NK-92 (cell line): ENCODE data around the gene NR2F1.

ENCODE experiments used
- DNase-seq: peaks from one replicate; lab custom pipeline; 2025; ENCODE audit not compliant: unreplicated experiment; lab: John Stamatoyannopoulos, UW

Gene NR2F1

DNA sequence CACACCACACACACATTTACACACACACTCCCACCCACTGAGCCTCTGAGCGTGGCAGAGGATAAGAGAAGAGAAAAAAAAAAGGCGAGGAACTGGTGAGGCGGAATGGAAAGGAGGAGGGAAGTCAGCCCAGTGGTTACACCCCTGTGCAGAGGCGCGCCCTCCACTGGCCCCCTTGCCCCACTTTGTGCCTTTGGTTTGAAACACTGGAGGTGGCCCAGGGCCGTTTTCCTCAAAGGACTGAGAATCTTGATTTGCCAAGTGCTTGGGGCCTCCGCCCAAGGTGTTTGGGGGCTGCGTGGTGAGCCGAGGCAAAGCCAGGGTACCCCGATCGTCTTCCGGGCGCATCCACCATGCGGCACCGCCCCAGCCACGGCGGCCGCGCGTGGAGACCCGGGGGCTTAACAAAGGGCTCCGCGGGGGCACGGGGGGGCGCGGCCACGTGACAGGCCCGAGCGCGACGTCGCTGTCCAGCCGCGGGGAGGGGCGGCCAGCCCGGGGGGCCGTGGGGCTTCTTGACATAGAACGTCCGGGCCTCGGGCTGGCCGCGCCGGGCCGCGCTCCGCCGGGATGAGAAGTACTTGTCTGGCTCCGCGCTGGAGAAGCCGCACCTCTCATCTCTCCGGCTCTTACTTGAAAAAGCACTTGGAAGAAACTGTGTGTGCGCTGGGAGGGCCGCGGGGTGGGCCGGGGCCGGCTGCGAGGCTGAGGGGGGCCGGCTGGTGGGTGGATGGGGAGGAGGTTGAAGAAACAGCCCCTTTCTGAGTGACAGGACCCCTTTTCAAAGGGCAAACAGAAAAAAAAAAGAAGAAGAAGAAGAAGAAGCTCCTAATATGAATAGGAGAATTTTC lies 21.0 kb downstream of the NR2F1 start:
- no peak for DNase-seq

DNA sequence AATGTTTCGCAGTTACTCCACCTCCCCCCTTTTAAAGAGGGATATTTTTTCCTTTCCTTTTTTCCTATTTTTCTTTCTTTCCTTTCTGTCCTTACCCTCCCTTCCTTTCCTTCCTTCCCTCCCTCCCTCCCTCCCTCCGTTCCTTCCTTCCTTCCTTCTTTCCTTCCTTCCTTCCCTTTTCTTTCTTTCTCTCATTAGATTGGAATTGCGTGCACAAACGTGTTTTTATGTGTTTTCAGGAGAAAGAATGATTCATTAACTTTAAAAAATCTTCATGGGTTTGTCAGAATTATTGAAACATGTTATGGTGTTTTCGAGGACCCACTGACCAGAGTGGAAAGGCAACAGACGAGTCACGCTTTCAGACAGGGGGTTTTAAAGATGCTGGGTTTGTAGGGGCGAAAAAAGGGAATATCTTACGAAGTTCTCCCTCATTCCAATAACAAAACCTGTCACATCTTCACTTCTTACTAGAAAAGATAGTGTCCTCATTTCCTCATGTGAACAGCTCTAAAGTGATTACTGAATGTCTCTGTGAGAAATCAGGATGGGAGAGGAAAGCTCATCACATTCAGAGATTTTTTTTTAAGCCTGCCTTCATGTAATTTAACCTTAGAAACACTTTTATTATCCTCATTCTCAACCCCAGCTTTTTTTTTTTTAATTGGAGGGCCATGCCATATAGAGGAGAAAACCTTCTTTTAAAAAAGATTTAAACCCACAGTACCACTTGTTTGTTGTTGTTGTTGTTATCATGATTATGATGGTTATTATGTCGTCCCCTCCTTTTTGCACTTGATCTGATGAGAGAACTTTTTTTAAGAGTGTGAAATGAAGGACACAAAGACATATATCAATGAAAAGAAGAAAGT lies 21.9 kb downstream of the NR2F1 start:
- DNase-seq = no peak

DNA sequence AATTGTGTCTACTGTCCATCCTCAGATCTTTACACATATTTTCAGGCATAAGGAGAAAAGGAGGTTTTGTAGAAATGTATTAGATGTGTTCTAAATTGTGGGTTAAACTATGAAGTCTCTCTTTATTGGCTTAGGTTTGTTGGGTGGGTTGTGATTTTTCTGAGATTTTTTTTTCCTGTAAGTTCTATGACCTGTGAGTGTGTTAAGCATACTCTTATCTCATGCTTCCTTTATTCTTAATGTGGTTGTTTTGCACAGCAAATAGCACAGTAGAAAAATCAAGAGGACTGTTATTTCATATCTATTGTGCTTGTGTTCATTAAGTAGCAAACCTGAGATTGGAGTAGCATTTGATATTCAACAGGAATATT lies 23.3 kb downstream of the NR2F1 start:
- DNase-seq = no peak

DNA sequence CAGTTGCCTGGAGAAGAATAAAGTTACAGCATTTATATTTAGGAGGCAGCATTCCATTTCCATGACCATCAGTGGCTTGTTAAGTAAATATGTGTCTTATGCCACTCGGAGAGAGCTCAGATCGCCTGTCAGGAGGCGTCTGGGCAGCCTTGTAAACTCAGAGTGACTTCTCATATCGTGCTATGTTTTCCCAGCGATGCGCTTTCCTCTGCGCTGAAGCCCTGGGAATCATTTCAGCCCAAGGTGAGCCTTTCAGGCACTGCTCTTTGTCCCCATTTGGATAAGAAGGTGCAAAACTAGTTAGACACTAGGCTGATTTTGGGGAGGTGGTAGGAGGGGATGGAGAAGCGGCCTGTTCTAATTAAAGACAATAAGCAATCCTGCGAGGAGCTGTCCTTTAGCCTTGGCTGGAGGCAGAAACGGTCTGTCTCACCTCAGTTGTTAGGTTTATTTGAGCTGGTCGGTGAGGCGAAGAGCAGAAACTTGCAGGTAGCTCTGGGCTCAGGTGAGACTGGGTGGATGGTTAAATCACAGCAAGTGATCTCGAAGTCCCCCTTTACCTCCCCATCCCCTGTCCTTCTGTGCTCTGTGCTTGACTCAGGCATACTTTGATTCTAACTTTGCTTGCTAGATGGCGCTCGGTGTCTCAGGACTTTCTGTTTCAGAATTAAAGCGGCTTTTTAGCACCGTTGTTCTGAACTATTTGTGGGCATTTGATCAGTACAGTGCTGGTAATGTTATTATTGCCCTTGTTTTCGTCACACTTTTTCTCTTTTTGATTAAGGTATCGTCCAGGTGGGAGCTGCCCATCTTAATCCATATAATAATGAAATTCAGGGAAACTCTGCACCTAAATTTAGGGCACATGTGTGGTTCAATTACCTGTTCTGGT lies 24.6 kb downstream of the NR2F1 start:
- DNase-seq = no peak

DNA sequence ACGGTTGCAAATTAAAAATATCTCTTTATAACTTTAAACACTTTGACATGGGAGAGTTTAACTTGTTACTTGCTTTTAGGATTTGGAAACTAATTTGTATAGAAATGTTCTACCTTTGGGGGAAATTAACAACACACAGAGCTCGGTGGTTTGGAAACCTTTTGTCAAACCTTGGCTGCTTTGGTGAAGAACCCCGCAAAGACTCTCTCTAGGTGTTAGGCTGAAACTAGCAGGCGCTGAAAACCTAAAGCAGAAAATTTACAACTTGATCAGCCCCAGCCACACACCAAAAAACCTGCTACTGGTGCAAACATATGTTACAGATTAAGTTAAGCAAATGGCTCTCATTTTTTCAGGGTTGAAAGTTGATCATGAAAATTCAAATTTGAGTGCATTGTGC lies 25.8 kb downstream of the NR2F1 start:
- DNase-seq = no peak

DNA sequence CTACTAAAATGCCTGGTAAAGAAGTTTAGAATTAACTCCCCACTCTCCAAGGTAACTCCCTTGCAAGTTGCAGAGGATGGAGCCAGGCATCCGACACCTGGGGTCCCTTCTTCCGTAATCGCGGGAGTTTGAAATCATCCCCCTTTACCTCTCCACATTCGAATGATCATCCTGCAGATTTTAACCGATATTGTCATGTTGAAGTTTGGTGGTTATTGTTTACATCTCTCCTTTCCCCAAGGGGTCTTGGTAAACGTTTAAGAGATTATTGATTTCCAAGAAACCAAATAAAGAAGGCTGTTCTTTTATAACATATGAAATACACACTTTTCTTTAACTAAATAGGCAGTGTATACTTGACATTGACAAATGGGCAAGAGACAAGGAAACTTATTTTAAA lies 26.7 kb downstream of the NR2F1 start:
- no peak for DNase-seq

DNA sequence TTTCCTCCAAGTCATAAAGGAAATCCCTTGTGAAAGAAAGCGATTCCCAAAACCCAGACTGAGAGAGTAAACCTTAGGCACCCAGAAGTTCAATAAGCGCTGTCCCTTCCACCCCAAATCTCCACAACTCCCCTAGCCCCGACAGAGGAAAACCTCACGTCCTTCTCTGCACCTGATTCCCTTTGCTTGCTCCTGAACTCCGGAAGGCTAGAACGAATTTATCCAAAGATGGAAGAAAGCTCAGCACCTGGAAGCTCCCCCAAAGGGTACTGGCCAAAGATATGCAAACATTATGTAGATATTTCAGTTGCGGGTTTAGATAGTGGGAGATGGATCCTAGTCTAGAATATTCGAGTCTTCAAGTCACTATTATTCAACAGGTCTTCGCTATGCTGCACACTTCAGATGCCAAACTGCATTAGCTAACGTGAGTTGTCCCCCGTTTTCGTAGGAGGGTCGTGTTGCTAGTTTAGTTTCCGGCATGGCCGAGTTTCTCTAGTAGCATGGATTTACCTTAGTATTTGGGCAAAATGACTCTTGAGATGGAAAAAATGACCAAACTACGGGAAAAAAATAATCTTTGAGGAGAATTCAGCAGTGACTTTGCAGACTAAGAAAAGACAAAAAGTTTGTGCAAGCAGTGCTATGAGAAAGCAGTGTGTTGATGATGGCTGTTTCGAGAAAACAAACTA lies 27.7 kb downstream of the NR2F1 start:
- DNase-seq = no peak

DNA sequence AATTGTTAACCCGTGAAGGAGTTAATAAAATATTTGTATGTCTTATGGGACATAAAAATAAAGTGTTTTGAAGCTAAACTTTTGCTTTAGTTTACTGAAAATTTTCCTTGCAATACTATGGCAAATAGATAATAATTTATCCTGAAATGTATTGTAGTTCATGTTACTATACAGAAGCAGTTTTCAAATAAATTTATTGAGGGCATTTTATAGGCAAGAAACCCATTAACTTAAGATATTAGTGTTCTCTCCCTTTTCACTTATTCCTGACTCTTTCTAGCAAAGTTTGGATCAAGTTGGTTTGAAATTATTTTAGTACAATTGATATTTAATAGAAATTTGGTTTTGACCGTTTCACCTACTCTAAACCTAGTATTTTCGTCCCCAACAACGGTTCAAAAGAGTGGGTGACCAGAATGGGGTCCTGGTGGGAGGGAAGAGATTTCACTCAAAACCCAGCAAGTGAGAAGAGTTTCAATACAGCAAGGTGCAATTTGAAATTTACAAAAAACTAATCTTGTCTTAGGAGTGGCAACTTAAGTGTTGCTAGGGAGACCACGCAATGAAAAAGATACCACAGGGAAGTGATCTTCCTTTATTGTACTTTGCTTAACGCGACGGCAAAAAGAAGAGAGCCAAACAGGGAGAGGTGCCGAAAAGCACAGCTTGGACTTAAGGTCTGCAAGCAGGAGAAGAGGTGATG lies 28.4 kb downstream of the NR2F1 start:
- no peak for DNase-seq

DNA sequence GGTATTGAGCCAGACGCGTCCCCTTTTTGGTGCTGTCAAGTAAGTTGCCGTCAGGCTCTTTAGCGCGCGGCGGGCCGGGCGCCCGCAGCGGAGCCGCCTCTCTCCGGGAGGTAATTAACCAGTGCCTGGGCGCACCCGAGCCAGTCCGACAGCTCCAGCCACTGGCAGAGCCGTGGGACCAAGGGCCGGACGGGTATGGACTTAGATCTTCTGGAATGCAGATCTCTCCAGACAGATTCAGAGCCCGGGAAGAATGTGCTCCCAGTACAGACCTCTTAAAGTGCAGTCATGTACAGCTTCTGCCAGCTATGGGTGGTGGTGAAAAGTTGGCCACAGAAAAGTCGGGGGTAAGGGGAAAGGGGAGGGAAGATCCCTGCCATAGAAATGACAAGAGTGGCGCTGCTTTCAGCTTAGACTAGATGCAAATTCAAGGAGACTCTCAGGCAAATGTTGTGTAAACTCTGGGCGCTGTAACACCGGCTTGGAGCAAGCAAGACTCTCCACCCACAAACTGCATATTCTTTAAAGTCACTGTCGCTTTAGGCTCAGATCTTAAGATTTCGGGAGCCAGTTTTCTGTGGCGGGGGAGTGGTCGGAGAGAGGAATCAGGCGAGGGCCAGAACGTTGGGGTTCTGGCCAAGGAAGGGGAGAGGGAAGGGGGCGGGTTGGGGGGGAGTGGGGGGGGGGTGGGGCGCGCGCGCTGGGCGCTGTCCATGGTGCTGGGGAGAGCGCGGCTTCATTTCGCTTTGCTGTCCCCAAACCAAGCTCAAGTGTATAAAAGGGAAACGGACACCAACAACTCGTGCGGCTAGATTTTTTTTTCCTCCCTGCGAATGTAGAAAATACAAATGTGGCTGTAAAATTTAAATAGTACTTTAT lies 29.2 kb downstream of the NR2F1 start:
- no peak for DNase-seq

DNA sequence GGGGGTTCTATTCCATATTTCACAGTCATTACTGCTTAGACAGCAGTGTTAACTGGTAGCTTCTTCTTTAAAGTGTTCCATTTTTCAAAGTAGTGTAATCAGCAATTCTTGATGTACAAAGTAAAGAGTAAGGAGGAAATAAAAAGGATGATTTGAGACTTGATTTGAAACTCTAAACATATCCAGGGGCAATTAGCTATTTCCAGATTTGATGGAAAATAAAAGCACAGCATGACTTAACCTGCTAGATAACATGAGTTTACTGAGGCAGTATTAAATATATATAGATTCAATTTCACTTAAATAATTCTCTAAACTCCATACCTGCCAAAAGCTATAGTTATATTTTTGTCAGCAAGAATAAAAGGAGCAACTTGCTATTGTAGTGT lies 29.8 kb downstream of the NR2F1 start:
- no peak for DNase-seq

DNA sequence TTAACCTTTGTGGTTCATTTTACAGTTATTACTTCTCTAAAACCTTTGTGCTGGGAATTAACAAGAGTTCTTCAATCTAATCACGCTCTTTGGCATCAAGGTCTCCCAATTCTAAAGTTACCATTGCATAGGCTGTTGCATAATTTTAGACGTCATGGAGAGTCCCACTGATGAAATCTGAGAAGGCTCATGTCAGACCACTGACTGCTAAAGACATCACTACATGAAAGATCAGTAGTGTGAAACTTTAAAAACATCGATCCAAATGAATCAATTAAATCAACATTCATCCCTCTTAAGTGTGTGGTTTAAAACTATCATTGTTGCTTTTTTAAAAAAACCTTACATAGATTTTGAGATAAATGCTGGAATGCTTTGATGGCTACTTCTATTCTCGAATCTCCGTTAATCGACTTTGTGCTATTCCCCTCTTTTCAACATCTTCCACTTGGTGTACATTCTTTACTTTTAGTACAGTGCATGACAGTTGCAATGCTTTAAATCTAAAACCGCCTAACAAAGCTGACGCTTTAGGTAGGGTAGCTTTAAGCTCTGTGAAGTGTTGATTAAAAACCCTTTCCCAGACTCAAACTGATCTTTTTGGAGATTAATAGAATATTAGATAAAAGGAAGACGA lies 33.6 kb downstream of the NR2F1 start:
- no peak for DNase-seq

DNA sequence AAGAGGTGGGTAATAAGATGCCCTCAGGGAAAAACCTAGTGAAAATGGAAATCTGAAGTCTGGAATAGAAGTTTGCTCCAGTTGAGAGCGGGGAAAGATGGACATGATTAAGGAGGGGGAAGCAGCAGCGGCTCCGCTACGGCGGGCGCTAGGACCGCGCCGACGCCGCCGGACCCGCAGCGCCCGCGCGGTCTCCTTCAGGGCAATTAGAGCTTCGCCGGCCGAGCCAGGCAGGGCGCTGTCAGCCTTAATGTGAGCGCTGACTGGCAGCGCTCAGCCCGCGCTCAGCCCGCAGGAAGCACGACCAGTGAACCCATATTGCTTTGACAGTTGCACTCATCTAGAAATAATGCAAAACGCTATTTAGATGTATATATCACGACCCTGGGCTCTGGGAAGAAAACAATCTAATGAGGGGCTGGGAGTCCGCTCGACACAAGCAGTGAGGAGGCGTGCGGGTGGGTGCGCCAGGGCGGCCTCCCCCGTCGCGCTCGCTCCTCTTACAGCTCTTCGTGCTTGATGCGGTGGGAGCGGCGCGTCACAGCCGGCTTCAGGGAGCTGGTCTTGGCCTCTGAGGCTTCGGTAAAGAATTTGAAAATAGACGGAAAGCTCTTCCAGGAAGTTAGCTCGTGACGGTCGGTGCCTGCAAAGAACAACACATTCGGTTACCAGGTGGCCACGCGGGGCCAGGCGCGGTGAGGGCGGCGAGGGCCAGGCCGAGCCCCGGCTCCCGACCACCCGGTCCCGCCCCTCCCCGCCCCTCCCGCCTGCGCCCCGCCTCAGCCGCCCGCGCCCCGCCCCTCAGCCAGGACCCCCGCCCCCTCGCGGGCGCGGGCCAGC lies 37.7 kb downstream of the NR2F1 start:
- no peak for DNase-seq

DNA sequence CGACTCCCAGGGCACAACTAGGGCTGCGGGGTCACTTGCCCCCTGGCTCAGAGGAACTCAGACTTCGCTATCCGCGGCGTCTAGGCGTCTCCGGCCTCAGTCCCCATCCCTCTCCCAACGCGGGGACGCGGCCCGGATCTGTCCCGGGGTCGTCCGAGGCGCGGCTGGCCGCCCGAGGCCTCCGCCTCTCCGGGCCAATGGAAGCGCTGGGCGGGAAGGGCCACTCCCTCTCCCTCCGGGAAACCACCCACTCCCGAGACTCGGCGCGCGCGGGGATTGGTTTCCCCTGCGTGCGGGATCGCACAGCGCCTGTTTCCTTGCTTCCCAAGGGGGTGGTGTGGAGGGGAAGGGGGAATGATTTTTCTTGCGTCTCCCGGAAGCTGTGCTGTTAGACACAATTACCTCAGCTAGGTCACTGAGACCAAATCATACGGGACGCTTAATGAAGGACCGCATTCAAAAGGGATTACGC lies 38.3 kb downstream of the NR2F1 start:
- DNase-seq = no peak

DNA sequence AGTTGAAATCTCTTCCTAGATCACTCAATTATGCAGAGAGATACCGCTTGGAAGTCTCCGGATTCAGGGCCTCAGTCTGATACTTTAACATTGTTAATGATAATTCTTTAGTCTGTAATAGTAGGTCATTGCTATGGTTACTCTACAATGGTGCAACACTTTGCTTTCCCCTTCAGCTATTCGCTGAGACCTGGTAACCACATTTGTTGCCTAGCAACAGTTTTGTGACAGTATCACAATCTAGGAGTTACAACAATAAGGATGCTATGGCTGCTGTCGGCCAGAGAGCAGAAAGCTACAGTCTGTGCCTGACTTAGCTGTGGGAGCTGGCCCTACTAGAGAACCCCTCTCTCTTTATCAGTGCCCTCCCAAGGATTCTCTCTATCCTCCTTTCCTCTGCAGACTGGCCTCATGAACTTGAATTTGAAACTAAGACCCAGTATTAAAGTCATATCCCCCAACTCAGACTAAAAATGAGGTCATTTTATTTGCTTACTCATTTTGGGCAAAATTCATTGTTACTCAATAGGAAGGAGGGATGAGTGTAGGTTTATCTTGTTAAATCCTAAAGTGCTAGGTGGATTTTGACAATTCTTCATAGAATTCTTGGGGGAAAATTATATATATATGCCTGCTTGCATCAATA lies 39.3 kb downstream of the NR2F1 start:
- no peak for DNase-seq

DNA sequence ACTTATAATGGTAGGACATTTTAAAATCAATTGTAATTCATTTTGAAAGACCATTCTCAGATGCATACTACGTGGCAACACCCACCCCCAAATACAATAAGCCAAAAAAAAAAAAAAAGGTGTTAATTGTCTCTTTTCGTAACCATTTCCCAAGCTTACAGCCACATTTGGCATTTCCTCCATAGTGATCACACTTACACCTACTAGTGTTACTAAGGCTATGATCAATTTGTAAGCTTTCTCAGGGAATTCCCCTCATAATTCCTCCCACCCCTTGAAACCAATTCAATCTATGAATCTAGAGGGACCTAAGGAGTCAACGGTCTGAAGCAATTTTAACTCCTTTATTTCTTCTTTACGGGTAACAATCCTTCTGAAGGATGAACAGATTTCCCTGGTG lies 40.1 kb downstream of the NR2F1 start:
- no peak for DNase-seq

DNA sequence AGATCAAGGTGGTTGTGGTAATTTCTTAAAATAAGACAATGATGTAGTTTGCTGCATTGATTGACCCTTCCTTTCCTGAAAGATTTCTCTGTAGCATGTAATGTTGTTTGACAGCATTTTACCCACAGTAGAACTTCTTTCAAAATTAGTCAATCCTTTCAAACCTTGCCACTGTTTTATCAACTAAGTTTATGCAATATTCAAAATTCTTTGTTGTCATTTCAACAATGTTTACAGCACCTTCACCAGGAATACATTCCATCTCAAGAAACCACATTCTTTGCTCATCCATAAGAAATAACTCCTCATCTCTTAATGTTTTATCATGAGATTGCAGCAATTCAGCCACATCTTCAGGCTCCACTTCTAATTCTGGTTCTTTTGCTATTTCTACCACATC lies 43.8 kb downstream of the NR2F1 start:
- no peak for DNase-seq

DNA sequence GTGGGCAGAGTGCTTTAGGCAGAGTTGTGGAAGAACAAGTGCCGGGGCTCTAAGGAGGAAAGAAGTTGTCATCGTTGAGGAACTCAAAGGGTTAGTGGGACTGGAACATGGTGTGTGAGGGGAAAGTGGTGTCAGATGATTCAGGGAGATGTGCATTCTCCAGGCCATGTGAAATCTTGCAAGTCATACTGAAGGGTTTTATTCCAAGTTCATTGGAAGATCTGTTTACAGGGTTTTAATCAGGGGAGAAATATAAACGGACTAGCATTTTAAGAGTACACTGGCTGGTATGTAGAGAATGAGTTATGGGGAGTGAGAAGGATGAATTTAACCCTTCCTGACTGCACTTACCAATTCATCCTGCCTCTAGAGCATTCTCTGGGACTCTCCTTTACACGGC lies 49.3 kb downstream of the NR2F1 start:
- no peak for DNase-seq
